GM15510 (cell line): ENCODE results near the gene CACNG4.

ENCODE experiments used
- POLR2A ChIP-seq: IDR thresholded peaks from 3 replicates; pipeline ENCODE4 v1.6.1; 2011; ENCODE audit warnings: borderline replicate concordance; ENCODE audit not compliant: insufficient read length; ENCODE audit errors: extremely low read depth

CACNG4 gene

DNA sequence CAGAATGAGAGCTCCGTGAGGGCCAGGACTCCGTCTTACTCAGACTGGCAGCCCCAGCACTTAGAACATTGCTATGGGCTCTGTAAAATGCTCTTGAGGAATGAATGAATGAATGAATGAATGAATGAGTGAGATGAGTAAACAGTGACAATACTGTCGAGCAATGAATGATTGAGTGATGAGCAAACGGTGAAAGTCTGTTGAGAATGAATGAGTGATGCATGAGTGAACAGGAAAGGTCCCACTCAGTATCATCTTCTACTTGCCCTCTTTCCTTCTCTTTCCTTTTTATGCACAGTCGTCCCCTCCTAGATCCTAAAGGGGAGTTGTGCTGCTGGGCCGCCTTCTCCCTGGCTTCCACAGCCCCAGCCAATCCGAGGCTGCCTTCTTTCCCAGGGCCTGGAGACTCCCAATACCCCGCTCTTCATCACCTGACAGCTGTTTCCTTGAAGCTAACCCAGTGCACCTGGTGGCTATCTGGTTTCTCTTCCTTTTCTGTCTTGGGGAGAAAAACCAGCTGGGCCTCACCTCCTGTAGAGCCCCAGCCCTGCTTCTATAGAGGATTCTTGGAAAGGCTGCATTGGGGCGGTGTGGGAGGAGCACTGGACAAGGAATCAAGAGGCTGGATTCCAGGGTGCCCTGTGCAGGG, 47.1 kb downstream of the CACNG4 start:
- TF ChIP-seq POLR2A: no peak

DNA sequence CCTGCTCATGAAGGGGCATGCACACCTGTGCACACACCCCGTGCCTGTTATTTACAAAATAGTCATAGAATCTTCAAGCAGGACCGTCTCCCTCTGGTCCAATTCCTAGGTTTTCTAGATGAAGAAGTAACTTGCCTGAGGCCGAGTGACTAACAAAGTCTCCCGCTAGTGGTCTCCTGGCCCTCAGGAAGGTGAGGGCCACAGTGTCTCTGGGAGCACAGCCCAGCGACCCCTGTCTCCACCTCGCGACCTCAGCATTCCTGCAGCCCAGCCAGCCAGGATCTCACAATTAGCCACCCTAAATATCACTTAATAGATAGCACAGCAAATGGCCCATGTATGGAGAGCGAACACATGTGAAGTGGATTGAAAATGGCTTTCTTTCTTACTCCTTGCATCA, 49.4 kb downstream of the CACNG4 start:
- TF ChIP-seq POLR2A: no peak

- TF ChIP-seq POLR2A: no peak
Measured at GRCh38 chr17:67015001-67015400, 50.5 kb downstream of the CACNG4 start.

- no peak for TF ChIP-seq POLR2A
Measured at GRCh38 chr17:67016039-67016762, 51.7 kb downstream of the CACNG4 start.

DNA sequence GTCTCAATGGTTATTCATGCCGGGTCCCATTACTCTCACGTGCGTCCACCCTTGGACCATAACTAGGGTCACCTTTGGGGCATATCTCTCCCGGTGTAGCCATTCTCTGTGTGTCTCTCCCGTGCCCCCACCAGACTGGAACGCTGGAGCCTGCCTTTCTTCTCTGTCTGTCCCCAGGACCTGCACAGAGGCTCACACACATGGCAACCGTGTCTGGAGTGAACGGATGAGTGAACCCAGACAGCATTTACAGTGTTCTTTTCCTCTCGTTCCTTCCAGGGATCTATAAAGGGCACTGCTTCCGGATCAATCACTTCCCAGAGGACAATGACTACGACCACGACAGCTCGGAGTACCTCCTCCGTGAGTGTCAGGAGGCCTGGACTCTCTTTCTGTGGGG, 53.4 kb downstream of the CACNG4 start:
- no peak for TF ChIP-seq POLR2A

- TF ChIP-seq POLR2A: no peak
Measured at GRCh38 chr17:67018471-67019434, 54.2 kb downstream of the CACNG4 start.

DNA sequence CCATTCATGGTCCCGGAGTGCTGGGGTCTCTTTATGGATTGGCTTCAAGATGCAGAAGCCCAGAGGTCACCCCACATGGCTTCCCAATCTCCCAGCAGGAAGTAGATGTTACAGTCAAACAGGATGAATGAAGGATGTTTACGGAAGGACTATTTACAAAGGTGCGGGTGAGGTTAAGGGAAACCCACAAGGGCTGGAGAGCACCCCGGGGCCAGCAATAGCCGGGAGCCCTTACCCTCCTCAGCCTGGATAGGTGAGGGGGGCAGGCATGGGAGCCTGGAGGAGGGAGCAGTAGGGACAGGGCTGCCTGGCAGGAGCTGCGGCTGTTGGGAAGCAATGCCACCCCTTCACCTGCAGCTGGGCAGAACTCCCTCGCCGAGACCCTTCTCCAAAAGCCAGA, 55.3 kb downstream of the CACNG4 start:
- no peak for TF ChIP-seq POLR2A

DNA sequence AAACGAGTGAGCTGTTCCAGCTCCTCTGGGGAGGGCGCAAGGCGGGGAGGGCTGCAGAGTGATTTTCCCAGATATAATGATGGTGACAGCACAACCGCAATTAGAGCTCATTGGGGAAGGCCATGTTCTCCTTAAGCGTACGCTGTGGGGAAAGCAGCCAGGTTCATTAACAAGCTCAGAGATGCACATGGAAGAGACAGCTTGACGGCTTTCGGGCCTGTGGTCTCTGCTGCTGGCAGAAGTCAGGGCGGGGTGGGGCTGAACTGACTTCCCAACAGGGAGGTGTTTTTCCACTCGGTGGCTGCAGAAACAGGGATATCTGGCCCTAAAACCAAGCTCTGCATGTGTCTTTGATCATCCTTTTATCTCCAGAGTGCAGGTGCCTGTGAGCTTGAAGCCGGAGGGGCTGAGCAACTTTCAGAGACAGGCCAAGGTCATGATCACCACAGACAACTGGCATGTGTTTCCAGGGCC, 55.8 kb downstream of the CACNG4 start:
- TF ChIP-seq POLR2A: no peak

DNA sequence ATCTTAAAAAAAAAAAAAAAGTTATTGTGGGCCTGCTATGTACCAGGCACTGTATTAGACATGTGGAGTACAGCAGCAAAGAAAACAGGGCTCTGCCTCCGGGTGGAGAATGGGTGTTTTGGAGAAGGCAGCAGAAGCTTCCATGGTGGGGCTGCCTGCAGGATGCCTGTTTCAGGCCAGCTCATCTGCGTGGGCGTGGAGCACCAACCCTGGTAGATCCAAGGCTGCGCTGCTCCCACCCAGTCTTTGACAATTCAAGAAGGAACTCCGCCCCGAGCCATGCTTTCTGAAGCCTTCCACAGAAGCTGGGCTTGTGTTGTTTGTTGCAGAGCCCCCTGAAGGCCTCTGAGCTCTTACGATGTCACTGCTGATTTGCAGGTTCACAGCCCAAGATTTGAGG, 56.7 kb downstream of the CACNG4 start:
- TF ChIP-seq POLR2A: no peak

DNA sequence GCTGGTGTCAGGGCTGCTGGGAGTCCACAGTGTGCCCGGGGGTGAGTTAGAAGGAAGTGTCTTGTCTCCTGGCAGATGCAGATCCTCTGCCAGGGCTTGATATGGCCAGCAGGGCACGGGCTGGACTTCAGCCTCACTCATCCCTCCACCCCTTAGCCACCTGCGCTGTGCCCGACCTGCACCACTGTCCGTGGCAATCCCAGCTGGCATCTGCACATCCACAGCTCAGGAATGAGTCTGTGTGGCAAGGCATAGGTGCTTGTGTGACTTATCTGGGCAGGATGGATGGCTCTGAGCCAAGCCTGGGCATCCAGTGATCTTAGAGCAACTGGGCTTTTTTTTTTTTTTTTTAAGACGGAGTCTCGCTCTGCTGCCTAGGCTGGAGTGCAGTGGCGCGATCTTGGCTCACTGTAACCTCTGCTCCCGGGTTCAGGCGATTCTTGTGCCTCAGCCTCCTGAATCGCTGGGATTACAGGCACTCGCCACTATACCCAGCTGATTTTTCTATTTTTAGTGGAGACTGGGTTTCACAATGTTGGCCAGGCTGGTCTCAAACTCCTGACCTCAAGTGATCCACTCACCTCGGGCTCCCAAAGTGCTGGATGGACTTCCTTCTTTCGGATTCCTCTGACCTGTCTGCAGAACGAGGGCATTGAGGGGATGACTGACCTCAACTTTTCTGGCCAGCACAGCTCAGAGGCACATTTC, 57.4 kb downstream of the CACNG4 start:
- no peak for TF ChIP-seq POLR2A

GRCh38 chr17:67022451-67022810, 57.9 kb downstream of the CACNG4 start:
- no peak for TF ChIP-seq POLR2A

- no peak for TF ChIP-seq POLR2A
Measured at GRCh38 chr17:67024736-67025135, 60.2 kb downstream of the CACNG4 start.

- TF ChIP-seq POLR2A: no peak
Measured at GRCh38 chr17:67025216-67025792, 60.8 kb downstream of the CACNG4 start.

DNA sequence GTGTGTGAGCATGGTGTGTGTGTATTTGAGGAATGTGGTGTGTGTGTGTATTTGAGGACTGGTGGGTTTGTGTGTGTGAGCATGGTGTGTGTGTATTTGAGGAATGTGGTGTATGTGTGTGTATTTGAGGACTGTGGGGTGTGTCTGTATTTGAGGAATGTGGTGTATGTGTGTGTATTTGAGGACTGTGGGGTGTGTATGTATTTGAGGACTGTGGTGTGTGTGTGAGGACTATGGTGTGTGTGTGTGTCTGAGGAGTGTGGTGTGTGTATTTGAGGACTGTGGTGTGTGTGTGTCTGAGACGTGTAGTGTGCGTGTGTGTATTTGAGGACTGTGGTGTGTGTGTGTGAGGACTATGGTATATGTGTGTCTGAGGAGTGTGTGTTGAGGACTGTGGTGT, 61.8 kb downstream of the CACNG4 start:
- TF ChIP-seq POLR2A: no peak
